Activated T-cell treated with anti-CD3 and anti-CD28 coated beads, Interleukin-2, amount 50 U/mL, for 1 hour (primary cell): ENCODE results near the gene PPP1R27.

Experiments
- DNase-seq: peaks from one replicate; pipeline ENCODE4 v3.0.0-alpha.2; 2020

The PPP1R27 gene

GRCh38 chr17:81803728-81804558 is 30.9 kb downstream of the PPP1R27 start, which contains the start of gene GCGR:
GCGR (plus strand) TSS chr17:81804150; CDS start chr17:81809019, 4,869 bp downstream.
- DNase-seq = no peak

DNA sequence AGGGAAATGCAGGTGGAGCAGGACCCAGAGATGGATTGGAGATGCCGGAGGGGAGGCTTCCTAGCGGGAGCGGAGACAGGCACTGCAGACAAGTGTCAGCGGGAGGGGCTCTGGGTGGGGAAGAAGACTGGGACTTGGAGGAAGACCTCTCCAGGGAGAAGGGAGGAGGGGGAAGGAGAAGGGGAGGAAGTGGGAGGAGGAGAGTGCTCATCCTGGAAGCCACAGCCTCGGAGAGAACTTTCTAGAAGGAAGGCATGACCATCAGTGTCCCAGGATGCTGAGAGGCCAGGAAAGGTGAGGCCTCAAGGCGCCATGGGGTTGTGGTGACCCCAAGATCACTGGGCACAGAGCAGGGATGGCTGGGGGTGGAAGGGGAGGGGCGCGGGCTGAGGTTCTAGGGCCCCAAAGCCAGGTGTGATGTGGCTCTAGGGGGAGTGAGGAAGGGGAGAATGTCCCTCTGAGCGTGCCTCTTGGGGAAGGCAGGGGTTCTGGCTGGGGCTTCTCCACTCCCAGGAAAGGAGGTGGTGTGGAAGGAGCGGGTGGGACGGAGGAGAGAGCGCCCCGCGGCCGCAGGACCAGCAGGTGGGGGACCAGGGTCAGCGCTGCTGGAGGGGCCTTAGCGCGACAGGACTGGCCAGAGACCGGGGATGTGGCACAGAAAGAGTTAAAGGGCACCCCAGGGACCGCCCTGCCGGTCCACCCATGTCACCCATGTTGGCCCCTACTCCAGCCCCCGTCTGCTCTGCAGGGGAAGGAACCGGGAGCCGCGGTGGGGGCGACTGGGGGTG is 31.8 kb downstream of the PPP1R27 start:
- DNase-seq = no peak

DNA sequence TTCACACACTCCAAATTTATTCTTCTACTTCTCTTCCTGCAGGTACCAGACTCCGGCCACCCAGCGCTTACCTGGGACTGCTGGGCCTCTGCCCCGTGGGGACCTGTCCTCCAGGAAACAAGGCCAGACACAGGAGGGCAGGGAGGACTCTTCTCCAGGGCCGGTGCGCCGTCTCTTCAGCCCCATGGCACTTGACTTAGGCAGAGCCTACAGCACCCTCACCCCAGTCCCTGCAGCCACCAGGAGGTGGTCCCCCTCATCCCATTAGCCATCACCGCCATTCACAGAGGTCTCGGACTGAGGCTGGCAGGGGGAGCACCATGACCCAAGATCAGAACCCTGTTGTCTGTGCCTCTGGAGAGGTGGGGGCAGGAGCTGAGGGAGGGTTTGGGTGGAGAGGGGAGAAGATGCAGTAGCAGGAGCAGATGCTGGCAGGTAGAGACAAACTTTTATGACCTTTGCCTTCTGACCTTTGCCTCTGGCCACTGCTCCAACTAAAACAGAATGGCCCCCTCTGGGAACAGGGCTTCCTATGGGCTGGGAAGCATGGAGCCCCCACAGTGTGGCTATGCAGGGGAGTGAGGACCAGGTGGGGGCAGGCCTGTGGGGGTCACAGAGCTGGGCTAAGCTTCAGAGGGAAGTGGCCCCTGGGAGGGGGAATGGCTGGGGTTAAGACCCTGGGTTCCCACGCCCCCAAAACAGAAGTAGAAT is 32.6 kb downstream of the PPP1R27 start:
- DNase-seq = no peak

GRCh38 chr17:81801327-81801726 is 33.5 kb downstream of the PPP1R27 start:
- no peak for DNase-seq

GRCh38 chr17:81794509-81794908 is 40.3 kb downstream of the PPP1R27 start:
- no peak for DNase-seq

DNA sequence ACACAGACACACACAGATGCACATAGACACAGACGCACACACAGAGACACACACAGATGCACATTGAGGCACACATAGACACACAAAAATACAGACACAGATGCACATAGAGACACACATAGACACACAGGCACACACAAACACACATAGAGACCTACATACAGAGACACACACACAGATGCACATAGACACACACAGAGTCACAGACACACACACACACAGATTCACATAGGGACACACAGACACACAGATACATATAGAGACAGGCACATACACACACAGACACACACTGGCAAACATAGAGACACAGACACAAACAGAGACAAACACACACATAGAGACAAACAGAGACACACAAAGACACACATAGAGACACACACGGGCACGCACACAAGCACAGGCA is 40.8 kb downstream of the PPP1R27 start:
- DNase-seq = no peak

DNA sequence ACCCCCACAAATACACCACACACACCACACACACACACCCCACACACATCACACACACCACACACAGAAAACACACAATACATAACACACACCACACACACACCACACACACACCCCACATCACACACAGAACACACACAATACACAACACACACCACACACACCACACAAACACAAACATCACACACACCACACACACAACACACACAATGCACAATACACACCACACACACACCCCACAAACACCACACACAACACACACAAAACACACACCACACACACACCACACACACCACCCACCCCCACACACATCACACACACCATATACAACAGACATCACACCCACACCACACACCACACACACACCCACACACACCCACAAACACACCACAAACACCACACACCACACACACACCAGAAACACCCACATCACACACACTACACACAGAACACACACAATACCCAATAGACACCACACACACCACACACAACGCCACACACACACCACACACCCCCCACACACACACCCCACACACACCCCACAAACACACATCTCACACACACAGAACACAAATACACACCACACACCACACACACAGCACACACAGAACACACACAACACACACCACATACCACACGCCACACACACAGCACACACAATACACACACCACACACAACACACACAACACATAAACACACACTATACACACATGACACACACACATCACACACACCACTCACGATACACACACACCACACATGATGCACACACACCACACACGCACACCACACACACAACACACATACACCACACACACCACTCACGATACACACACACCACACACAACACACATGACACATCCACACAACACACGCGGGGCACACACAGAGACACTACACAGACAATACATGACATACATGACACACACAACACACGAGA is 41.9 kb downstream of the PPP1R27 start:
- DNase-seq = no peak
